Esophagus muscularis mucosa (tissue), 4 donors: ENCODE results near the gene PANK2. TPM values are rescaled to one million over a fixed set of nuclear protein-coding genes. Genes with fewer than 3 reads are reported as not detected.
"Not testable (repeated sequence)": the region's sequence is repeated elsewhere in the genome, so short reads cannot be mapped to it uniquely, and the experiment has no call there.

Source experiments
- DNase-seq: peaks from one replicate; pipeline ENCODE4 v3.0.0-alpha.2; 2017; ENCODE audit errors: extremely low spot score
- H3K27ac ChIP-seq, 4 donors: fragments of 200-600 bp; sonication (generic); replicated peaks in 1 of 4; 1 replicate in 3 of 4; 2 replicates in 1 of 4; pipeline ENCODE4 v1.5.1; 2016 to 2019; ENCODE audit warnings: mild to moderate bottlenecking in 1 of 4
- H3K27me3 ChIP-seq, 4 donors: fragments of 200-600 bp; sonication (generic); one replicate each; pipeline versions ENCODE4 v1.5.1 to v1.6.0; 2016 to 2019
- H3K36me3 ChIP-seq, 4 donors: fragments of 200-600 bp; sonication (generic); one replicate each; pipeline ENCODE4 v1.5.1; 2016 to 2019
- H3K4me1 ChIP-seq, 4 donors: fragments of 200-600 bp; sonication (generic); one replicate each; pipeline ENCODE4 v1.5.1; 2016 to 2019
- H3K4me3 ChIP-seq, 4 donors: fragments of 200-600 bp; sonication (generic); 1 replicate in 2 of 4; 2 replicates in 2 of 4; pipeline ENCODE4 v1.5.1; 2016 to 2019; ENCODE audit warnings: mild to moderate bottlenecking in 4 of 4, moderate library complexity in 1 of 4
- H3K9me3 ChIP-seq, 4 donors: fragments of 200-600 bp; sonication (generic); 1 replicate in 3 of 4; 2 replicates in 1 of 4; pipeline ENCODE4 v1.5.1; 2016 to 2019
- EP300 ChIP-seq: sonication (generic); formaldehyde crosslinking; IDR thresholded peaks from one replicate; pipeline ENCODE4 v1.6.1; 2017; ENCODE audit warnings: antibody characterized with exemption
- POLR2A ChIP-seq: fragments of 450-650 bp; IDR thresholded peaks from one replicate; pipeline ENCODE4 v1.6.1; 2017; ENCODE audit warnings: antibody characterized with exemption, moderate library complexity, mild to moderate bottlenecking, low read depth
- POLR2AphosphoS5 ChIP-seq, 2 donors: sonication (generic); formaldehyde crosslinking; IDR thresholded peaks; one replicate each; pipeline ENCODE4 v1.6.1; 2017; ENCODE audit warnings: antibody characterized with exemption in 2 of 2
- WGBS: methylation state at CpG from one replicate; pipeline ENCODE4 v1.1.5; 2018; 5-methylcytosine and 5-hydroxymethylcytosine counted together
- intact Hi-C: fragments of 100-400 bp; cut with DNase I; formaldehyde crosslinking; loops from one replicate; pipeline ENCODE4 v1.15.1; 2023
- total RNA-seq, 4 donors: library from RNA; depleted of rRNA; stranded (reverse); fragments of >200 nt; gene quantifications; one replicate each; pipeline versions ENCODE4 v1.1.0 to v1.2.1, GENCODE V29; 2016
- TF ChIP-seq, protein P1 (sequence below), 3 experiments: fragments of 200-600 bp in 2 of 3; fragments of 450-650 bp in 1 of 3; sonication (generic) in 2 of 3; IDR thresholded peaks; one replicate each; pipeline ENCODE4 v1.5.1; 2017 to 2019; ENCODE audit warnings: antibody characterized with exemption in 3 of 3, mild to moderate bottlenecking in 2 of 3, moderate library complexity in 1 of 3

PANK2 gene
- total RNA-seq, 4 donors from 2014 or later, result 42.8 to 52.1 (median 46.6) TPM

DNA sequence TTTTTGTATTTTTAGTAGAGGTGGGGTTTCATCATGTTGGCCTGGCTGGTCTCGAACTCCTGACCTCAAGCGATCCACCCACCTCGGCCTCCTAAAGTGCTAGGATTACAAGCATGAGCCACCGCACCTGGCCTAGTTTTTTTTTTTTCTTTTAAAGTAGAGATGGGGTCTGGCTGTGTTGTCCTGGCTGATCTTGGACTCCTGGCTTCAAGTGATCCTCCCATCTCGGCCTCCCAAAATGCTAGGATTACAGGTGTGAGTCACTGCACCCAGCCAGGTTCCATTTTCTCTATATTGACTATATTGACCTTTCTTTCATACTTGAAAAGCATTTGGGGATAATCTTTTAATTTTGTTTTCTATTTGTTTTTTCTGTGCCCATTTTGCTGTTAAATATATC, 13.3 kb downstream of the PANK2 start:
- intact Hi-C loops, result loop anchor here (1.0 kb wide), 1 partner anchor 14 kb away; no protein-coding TSS in a partner anchor
- Histone ChIP-seq H3K4me3 (no peak overlapping the region), H3K36me3 (no peaks in the 10 kb centered on the region), H3K27me3 (no peaks in the 10 kb centered on the region), H3K9me3 (no peaks in the 10 kb centered on the region), H3K27ac (peak overlapping the region; percentile 15 to 47 (median 24)), H3K4me1 (peaks cover 37 to 83% (median 78%) of the 10 kb centered on the region in 4 donors)
- TF ChIP-seq, protein P1, sequence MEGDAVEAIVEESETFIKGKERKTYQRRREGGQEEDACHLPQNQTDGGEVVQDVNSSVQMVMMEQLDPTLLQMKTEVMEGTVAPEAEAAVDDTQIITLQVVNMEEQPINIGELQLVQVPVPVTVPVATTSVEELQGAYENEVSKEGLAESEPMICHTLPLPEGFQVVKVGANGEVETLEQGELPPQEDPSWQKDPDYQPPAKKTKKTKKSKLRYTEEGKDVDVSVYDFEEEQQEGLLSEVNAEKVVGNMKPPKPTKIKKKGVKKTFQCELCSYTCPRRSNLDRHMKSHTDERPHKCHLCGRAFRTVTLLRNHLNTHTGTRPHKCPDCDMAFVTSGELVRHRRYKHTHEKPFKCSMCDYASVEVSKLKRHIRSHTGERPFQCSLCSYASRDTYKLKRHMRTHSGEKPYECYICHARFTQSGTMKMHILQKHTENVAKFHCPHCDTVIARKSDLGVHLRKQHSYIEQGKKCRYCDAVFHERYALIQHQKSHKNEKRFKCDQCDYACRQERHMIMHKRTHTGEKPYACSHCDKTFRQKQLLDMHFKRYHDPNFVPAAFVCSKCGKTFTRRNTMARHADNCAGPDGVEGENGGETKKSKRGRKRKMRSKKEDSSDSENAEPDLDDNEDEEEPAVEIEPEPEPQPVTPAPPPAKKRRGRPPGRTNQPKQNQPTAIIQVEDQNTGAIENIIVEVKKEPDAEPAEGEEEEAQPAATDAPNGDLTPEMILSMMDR (IDR thresholded peaks at IDR 0.05), result no peak
- TF ChIP-seq POLR2A (no peak), EP300 (no peak), POLR2AphosphoS5 (IDR thresholded peaks at IDR 0.05) (no peak)
- no peak for DNase-seq
- WGBS, result 90% methylated on average over 5 of the region's 5 CpGs

DNA sequence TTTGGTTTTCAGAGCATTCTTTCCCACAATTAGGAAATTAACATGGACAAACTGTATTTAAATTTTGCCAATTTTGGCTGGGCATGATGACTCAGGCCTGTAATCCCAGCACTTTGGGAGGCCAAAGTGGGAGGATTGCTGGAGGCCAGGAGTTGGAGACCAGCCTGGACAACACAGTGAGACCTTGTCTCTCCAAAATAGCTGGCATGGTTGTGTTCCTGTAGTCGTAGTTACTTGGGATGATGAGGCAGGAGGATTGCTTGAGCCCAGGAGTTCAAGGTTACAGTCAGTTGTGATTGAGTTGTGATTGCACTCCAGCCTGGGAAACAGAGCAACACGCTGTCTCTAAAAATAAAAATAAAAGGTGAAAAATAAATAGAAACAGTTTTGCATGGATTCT, 15.0 kb downstream of the PANK2 start:
- H3K27ac ChIP-seq, result no peak overlapping the region
- 66% methylated on average over 2 of the region's 2 CpGs for WGBS
- H3K4me3 ChIP-seq, result no peak overlapping the region
- H3K4me1 ChIP-seq, result peaks cover 41 to 82% (median 64%) of the 10 kb centered on the region in 4 donors
- no peaks in the 10 kb centered on the region for H3K27me3 ChIP-seq
- TF ChIP-seq EP300, result no peak
- TF ChIP-seq, protein P1 (IDR thresholded peaks at IDR 0.05), result no peak
- TF ChIP-seq POLR2A, result no peak
- no peak for TF ChIP-seq POLR2AphosphoS5 (IDR thresholded peaks at IDR 0.05)
- DNase-seq, result no peak
- no peaks in the 10 kb centered on the region for H3K9me3 ChIP-seq
- peaks cover 4 to 16% (median 15%) of the 10 kb centered on the region in 4 donors for H3K36me3 ChIP-seq
- intact Hi-C loops, result no loop called here

DNA sequence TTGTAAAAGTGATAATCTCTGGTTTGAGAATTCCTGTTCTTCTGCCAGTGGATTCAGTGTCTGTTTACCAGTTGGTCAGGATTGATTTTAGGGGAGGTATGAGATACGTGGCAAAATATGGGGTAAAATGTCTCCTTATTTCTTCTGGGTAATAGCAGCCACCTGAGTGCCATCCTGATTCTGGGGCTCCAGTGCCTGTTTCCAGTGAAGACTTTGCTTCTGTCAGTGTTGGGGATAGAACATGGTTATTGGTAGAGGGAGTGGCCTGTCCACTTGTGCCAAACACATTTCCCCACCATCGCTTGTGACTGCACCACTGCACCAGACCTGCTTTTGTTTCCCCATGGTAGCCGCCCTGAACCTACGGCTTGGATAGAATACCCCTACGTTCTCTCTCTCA, 15.7 kb downstream of the PANK2 start:
- TF ChIP-seq POLR2AphosphoS5 (IDR thresholded peaks at IDR 0.05) (no peak), EP300 (no peak), POLR2A (no peak)
- TF ChIP-seq, protein P1 (IDR thresholded peaks at IDR 0.05), result no peak
- 80% methylated on average over 5 of the region's 5 CpGs for WGBS
- Histone ChIP-seq H3K27ac (no peak overlapping the region), H3K4me3 (no peak overlapping the region), H3K27me3 (no peaks in the 10 kb centered on the region), H3K36me3 (peaks cover 9 to 23% (median 22%) of the 10 kb centered on the region in 4 donors), H3K4me1 (peaks cover 41 to 79% (median 57%) of the 10 kb centered on the region in 4 donors), H3K9me3 (no peaks in the 10 kb centered on the region)
- DNase-seq, result no peak
- intact Hi-C loops, result no loop called here

DNA sequence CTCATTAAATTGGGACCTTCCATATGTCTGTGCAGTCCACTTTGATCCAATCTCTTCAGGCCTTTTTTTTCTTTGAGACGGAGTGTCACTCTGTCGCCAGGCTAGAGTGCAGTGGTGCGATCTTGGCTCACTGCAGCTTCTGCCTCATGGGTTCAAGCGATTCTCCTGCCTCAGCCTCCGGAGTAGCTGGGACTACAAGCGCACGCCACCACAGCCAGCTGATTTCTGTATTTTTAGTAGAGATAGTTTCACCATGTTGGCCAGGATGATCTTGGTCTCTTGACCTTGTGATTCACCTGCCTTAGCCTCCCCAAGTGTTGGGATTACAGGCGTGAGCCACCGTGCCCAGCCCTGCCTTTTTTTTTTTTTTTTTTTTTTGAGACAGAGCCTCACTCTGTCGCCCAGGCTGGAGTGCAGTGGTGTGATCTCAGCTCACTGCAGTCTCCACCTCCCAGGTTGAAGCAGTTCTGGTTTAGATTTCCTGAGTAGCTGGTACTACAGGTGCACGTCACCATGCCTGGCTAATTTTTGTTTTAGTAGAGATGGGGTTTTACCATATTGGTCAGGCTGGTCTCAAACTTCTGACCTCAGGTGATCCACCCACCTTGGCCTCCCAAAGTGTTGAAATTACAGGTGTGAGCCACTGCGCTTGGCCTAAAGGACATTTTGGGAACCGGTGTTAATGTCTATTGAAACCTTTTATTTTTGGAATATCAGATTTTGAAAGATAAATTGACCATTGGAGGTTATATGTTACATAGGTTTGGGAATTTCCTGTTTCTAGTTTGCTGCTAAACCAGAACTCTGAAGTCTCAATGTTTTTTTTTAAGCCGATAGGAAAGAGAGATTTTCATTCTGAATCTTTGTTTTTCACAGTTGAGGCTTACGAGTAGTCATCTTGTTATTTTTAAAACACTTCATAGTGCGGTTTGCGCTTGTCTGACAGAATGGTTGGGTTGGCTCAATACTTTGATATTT, 17.8 kb downstream of the PANK2 start:
- H3K27ac ChIP-seq, DNase-seq, H3K27me3 ChIP-seq, intact Hi-C loops, H3K4me3 ChIP-seq, H3K9me3 ChIP-seq: not testable (repeated sequence)
- peaks cover 18 to 44% (median 40%) of the 10 kb centered on the region in 4 donors for H3K36me3 ChIP-seq
- H3K4me1 ChIP-seq, result peaks cover 26 to 58% (median 36%) of the 10 kb centered on the region in 4 donors
- 91% methylated on average over 17 of the region's 17 CpGs for WGBS

DNA sequence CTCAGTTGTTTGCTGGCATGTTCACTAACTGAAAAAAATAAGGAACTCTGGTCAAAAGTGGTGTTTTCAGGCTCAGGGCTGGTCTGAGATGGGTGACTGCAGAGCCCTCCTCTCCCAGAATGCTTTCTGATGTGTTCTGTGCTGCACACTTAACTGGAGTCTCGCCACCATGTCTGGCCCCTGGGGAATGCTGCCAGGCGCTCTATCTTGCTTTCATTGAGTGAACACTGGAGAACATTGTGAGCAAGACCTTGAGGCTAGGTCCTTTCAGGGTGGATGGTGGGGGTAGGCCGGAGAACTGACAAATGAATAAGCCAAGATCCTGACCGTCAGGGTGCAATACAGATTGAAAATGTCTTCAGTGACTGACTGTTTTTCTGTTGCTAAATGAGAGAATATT, 19.5 kb downstream of the PANK2 start:
- intact Hi-C loops, result no loop called here
- no peaks in the 10 kb centered on the region for H3K9me3 ChIP-seq
- H3K27me3 ChIP-seq, result no peaks in the 10 kb centered on the region
- peaks cover 17 to 46% (median 24%) of the 10 kb centered on the region in 4 donors for H3K4me1 ChIP-seq
- H3K36me3 ChIP-seq, result peaks cover 30 to 61% (median 55%) of the 10 kb centered on the region in 4 donors
- DNase-seq, result no peak
- H3K4me3 ChIP-seq, result no peak overlapping the region
- TF ChIP-seq, protein P1 (IDR thresholded peaks at IDR 0.05), result no peak
- TF ChIP-seq POLR2A (no peak), POLR2AphosphoS5 (IDR thresholded peaks at IDR 0.05) (no peak), EP300 (no peak)
- WGBS, result 93% methylated on average over 4 of the region's 4 CpGs
- no peak overlapping the region for H3K27ac ChIP-seq
